Keratinocyte (primary cell): ENCODE results near the gene THOC6. TPM values are rescaled to one million over a fixed set of nuclear protein-coding genes. Genes with fewer than 3 reads are reported as not detected.

Experiments used
- DNase-seq: peaks from one replicate; pipeline ENCODE4 v3.0.0-alpha.2; 2011; ENCODE audit warnings: low read depth, missing footprints, low spot score
- FAIRE-seq: peaks from 2 replicates; lab custom pipeline; 2011; peaks lifted over from hg19 to GRCh38; lab: Jason Lieb, UNC
- H2AFZ ChIP-seq: 2 replicates; pipeline ENCODE4 v1.6.0; 2012; ENCODE audit warnings: low read length, control low read depth, inconsistent platforms; ENCODE audit not compliant: control insufficient read depth
- H3K27ac ChIP-seq: 2 replicates; pipeline ENCODE4 v1.5.1; 2011; ENCODE audit warnings: low read length; ENCODE audit not compliant: control insufficient read depth, insufficient read depth
- H3K27me3 ChIP-seq: 3 replicates; pipeline ENCODE4 v1.6.0; 2011; ENCODE audit warnings: low read length; ENCODE audit not compliant: control insufficient read depth, insufficient read depth; ENCODE audit errors: extremely low read depth
- H3K36me3 ChIP-seq, 2 experiments: 2 replicates in 1 of 2; 3 replicates in 1 of 2; pipeline ENCODE4 v1.5.1; 2011; ENCODE audit warnings: low read length in 2 of 2, mild to moderate bottlenecking in 1 of 2; ENCODE audit not compliant: control insufficient read depth in 2 of 2, insufficient read depth in 2 of 2; ENCODE audit errors: extremely low read depth in 1 of 2
- H3K4me1 ChIP-seq: 3 replicates; pipeline ENCODE4 v1.5.1; 2011; ENCODE audit warnings: low read length; ENCODE audit not compliant: control insufficient read depth, insufficient read depth; ENCODE audit errors: extremely low read depth
- H3K4me2 ChIP-seq: 3 replicates; pipeline ENCODE4 v1.6.0; 2011; ENCODE audit warnings: low read depth, low read length; ENCODE audit not compliant: control insufficient read depth, insufficient read depth; ENCODE audit errors: extremely low read depth
- H3K4me3 ChIP-seq, 3 experiments: fragments of 200-600 bp in 1 of 3; sonication (generic) in 1 of 3; 2 replicates in 2 of 3; 3 replicates in 1 of 3; pipeline ENCODE4 v1.5.1; 2011 to 2016; ENCODE audit warnings: low read length in 3 of 3, mild to moderate bottlenecking in 3 of 3, control low read depth in 2 of 3, inconsistent platforms in 1 of 3, low read depth in 1 of 3, mixed read lengths in 1 of 3, mixed run types in 1 of 3, moderate library complexity in 1 of 3; ENCODE audit not compliant: control insufficient read depth in 2 of 3, insufficient read depth in 2 of 3; ENCODE audit errors: extremely low read depth in 1 of 3
- H3K79me2 ChIP-seq: 2 replicates; pipeline ENCODE4 v1.6.0; 2012; ENCODE audit warnings: low read length; ENCODE audit not compliant: control insufficient read depth, insufficient read depth
- H3K9ac ChIP-seq: 3 replicates; pipeline ENCODE4 v1.6.0; 2011; ENCODE audit warnings: low read length; ENCODE audit not compliant: control insufficient read depth, insufficient read depth; ENCODE audit errors: extremely low read depth
- H3K9me1 ChIP-seq: 3 replicates; pipeline ENCODE4 v1.6.0; 2011; ENCODE audit warnings: low read length; ENCODE audit not compliant: control insufficient read depth, insufficient read depth; ENCODE audit errors: extremely low read depth
- H3K9me3 ChIP-seq: 2 replicates; pipeline ENCODE4 v1.5.1; 2012; ENCODE audit warnings: low read depth, low read length; ENCODE audit not compliant: control insufficient read depth
- H4K20me1 ChIP-seq: 3 replicates; pipeline ENCODE4 v1.6.0; 2011; ENCODE audit warnings: low read length; ENCODE audit not compliant: control insufficient read depth, insufficient read depth; ENCODE audit errors: extremely low read depth
- EZH2 ChIP-seq: IDR thresholded peaks from one replicate; pipeline ENCODE4 v1.6.1; 2012; ENCODE audit warnings: inconsistent platforms, mild to moderate bottlenecking, low read length, moderate library complexity
- dilution Hi-C: fragments of 300-500 bp; cut with MboI; formaldehyde crosslinking; loops from one replicate; pipeline ENCODE4 v1.7.0; 2020; ENCODE audit warnings: low sequenced_read_pairs; ENCODE audit not compliant: extremely low pct_ligation_motif_present
- polyA plus RNA-seq, 5 experiments: library from polyadenylated mRNA; depleted of rRNA in 3 of 5; stranded (reverse) in 3 of 5; stranded (forward) in 1 of 5; unstranded in 1 of 5; fragments of >200 nt; gene quantifications; 1 replicate in 1 of 5; 2 replicates in 3 of 5; 3 replicates in 1 of 5; pipeline versions ENCODE4 v1.2.1 to v1.2.3, GENCODE V29; 2011 to 2012; ENCODE audit warnings: missing spikeins in 2 of 5, low read depth in 1 of 5, low replicate concordance in 1 of 5
- TF ChIP-seq, protein P1 (sequence below), 3 experiments: IDR thresholded peaks in 1 of 3; conservative IDR thresholded peaks in 1 of 3; optimal IDR thresholded peaks in 1 of 3; 2 replicates in 2 of 3; 3 replicates in 1 of 3; pipeline versions ENCODE3 to v1.5.1; 2011; ENCODE audit warnings: low read length in 3 of 3, mild to moderate bottlenecking in 3 of 3, moderate library complexity in 2 of 3, control low read depth in 1 of 3, inconsistent platforms in 1 of 3; ENCODE audit not compliant: insufficient read depth in 2 of 3; ENCODE audit errors: extremely low read depth in 1 of 3

THOC6 gene
- polyA plus RNA-seq, 1 donor (not counting 4 experiments of a cell fraction or from before 2014, with no cell fraction given) = 10.3 TPM

GRCh38 chr16:3038896-3039295, 15.1 kb downstream of the THOC6 start:
- FAIRE-seq = no peak

DNA sequence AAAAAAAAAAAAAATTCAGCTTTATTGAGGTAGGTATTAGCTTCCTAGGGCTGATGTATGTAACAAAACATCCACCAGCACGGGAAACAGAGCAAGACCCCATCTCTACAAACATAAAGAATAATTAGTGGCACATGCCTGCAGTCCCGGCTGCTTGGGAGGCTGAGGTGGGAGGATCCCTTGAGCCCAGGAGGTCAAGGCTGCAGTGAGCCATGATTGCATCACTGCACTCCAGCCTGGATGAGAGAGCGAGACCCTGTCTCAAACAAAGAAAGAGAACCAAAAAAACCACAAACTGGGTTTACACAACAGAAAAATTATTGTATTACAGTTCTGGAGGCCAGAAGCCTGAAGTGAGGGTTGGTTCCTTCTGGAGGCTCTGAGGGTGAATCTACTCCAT, 18.5 kb downstream of the THOC6 start:
- peaks cover 6% of the 10 kb centered on the region for H3K4me1 ChIP-seq
- no peaks in the 10 kb centered on the region for H3K79me2 ChIP-seq
- no peak overlapping the region for H2AFZ ChIP-seq
- H3K4me2 ChIP-seq = no peak overlapping the region
- no peaks in the 10 kb centered on the region for H4K20me1 ChIP-seq
- dilution Hi-C loops = no loop called here
- no peak for DNase-seq
- no peaks in the 10 kb centered on the region for H3K36me3 ChIP-seq
- H3K9me1 ChIP-seq = no peaks in the 10 kb centered on the region
- no peaks in the 10 kb centered on the region for H3K9me3 ChIP-seq
- FAIRE-seq = no peak
- TF ChIP-seq, protein P1, sequence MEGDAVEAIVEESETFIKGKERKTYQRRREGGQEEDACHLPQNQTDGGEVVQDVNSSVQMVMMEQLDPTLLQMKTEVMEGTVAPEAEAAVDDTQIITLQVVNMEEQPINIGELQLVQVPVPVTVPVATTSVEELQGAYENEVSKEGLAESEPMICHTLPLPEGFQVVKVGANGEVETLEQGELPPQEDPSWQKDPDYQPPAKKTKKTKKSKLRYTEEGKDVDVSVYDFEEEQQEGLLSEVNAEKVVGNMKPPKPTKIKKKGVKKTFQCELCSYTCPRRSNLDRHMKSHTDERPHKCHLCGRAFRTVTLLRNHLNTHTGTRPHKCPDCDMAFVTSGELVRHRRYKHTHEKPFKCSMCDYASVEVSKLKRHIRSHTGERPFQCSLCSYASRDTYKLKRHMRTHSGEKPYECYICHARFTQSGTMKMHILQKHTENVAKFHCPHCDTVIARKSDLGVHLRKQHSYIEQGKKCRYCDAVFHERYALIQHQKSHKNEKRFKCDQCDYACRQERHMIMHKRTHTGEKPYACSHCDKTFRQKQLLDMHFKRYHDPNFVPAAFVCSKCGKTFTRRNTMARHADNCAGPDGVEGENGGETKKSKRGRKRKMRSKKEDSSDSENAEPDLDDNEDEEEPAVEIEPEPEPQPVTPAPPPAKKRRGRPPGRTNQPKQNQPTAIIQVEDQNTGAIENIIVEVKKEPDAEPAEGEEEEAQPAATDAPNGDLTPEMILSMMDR (optimal IDR thresholded peaks at IDR 0.05 in 1 of 3, IDR thresholded peaks at IDR 0.05 in 1 of 3, conservative IDR thresholded peaks at IDR 0.05 in 1 of 3; ENCODE audit: extremely low read depth in 1 of 3, insufficient read depth in 2 of 3, low read length in 3 of 3) = no peak
- TF ChIP-seq EZH2 = no peak
- no peak overlapping the region for H3K27ac ChIP-seq
- no peak overlapping the region for H3K9ac ChIP-seq
- H3K27me3 ChIP-seq = peaks cover 44% of the 10 kb centered on the region
- no peak overlapping the region for H3K4me3 ChIP-seq

More at GRCh38 chr16:3038896-3039295, 15.1 kb downstream of the THOC6 start:
- no peak overlapping the region for H3K4me3 ChIP-seq
- H3K9me1 ChIP-seq = no peaks in the 10 kb centered on the region
- H2AFZ ChIP-seq = no peak overlapping the region
- no peaks in the 10 kb centered on the region for H3K79me2 ChIP-seq
- H3K27ac ChIP-seq = no peak overlapping the region
- TF ChIP-seq EZH2 = no peak
- TF ChIP-seq, protein P1 (optimal IDR thresholded peaks at IDR 0.05 in 1 of 3, IDR thresholded peaks at IDR 0.05 in 1 of 3, conservative IDR thresholded peaks at IDR 0.05 in 1 of 3; ENCODE audit: extremely low read depth in 1 of 3, insufficient read depth in 2 of 3, low read length in 3 of 3) = no peak
- H3K9me3 ChIP-seq = no peaks in the 10 kb centered on the region
- dilution Hi-C loops = no loop called here
- H3K9ac ChIP-seq = no peak overlapping the region
- H3K36me3 ChIP-seq = no peaks in the 10 kb centered on the region
- no peak for DNase-seq
- no peak overlapping the region for H3K4me2 ChIP-seq
- no peaks in the 10 kb centered on the region for H4K20me1 ChIP-seq
- peaks cover 6% of the 10 kb centered on the region for H3K4me1 ChIP-seq
- peaks cover 37% of the 10 kb centered on the region for H3K27me3 ChIP-seq
